ENCODE measurements around the gene SNTB2.

The SNTB2 gene

GRCh38 chr16:69266334-69267063, 79.5 kb downstream of the SNTB2 start:
- DNase-seq (ENCODE audit: extremely low read depth, low read depth): no peak
- no peak for TF ChIP-seq CTCF (IDR thresholded peaks at IDR 0.05; ENCODE audit: low read depth, low read length, missing control alignments)
- no peak overlapping the region for H3K4me3 ChIP-seq (replicated peaks; ENCODE audit: low read depth, low read length)

- no peak overlapping the region for H3K4me3 ChIP-seq (replicated peaks; ENCODE audit: low read depth, low read length)
- no peak for TF ChIP-seq CTCF (IDR thresholded peaks at IDR 0.05; ENCODE audit: low read depth, low read length, missing control alignments)
- no peak for DNase-seq (ENCODE audit: extremely low read depth, low read depth)
These were observed 80.7 kb downstream of the SNTB2 start for GRCh38 chr16:69267633-69268032.

GRCh38 chr16:69270395-69270794, 83.4 kb downstream of the SNTB2 start:
- DNase-seq (ENCODE audit: extremely low read depth, low read depth): no peak
- no peak for TF ChIP-seq CTCF (IDR thresholded peaks at IDR 0.05; ENCODE audit: low read depth, low read length, missing control alignments)
- H3K4me3 ChIP-seq (replicated peaks; ENCODE audit: low read depth, low read length): no peak overlapping the region

- DNase-seq (ENCODE audit: extremely low read depth, low read depth): no peak
- TF ChIP-seq CTCF (IDR thresholded peaks at IDR 0.05; ENCODE audit: low read depth, low read length, missing control alignments): no peak
- H3K4me3 ChIP-seq (replicated peaks; ENCODE audit: low read depth, low read length): no peak overlapping the region
These were observed 83.9 kb downstream of the SNTB2 start for GRCh38 chr16:69270831-69271230.

- TF ChIP-seq CTCF (IDR thresholded peaks at IDR 0.05; ENCODE audit: low read depth, low read length, missing control alignments): no peak
- no peak overlapping the region for H3K4me3 ChIP-seq (replicated peaks; ENCODE audit: low read depth, low read length)
- no peak for DNase-seq (ENCODE audit: extremely low read depth, low read depth)
These were observed 86.0 kb downstream of the SNTB2 start for GRCh38 chr16:69273009-69273408.

GRCh38 chr16:69274699-69275235, 87.8 kb downstream of the SNTB2 start:
- TF ChIP-seq CTCF (IDR thresholded peaks at IDR 0.05; ENCODE audit: low read depth, low read length, missing control alignments): no peak

More at GRCh38 chr16:69274699-69275235, 87.8 kb downstream of the SNTB2 start:
- no peak overlapping the region for H3K4me3 ChIP-seq (replicated peaks; ENCODE audit: low read depth, low read length)
- no peak for DNase-seq (ENCODE audit: extremely low read depth, low read depth)

Measured in HFF-Myc (cell line).